A549 (cell line): ENCODE measurements around the gene IKZF3.

Experiments
- CTCF ChIP-seq: fragments of >200 bp; sonication (Bioruptor Twin); formaldehyde crosslinking; IDR thresholded peaks from 3 replicates; pipeline ENCODE4 v1.5.1; 2016
- E2F6 ChIP-seq: IDR thresholded peaks from 2 replicates; pipeline ENCODE4 v1.6.1; 2012; ENCODE audit warnings: low read depth, borderline replicate concordance
- ELK1 ChIP-seq: fragments of 150-350 bp; IDR thresholded peaks from 2 replicates; pipeline ENCODE4 v1.6.1; 2014; ENCODE audit warnings: low read depth, mild to moderate bottlenecking, low read length
- EP300 ChIP-seq, 2 experiments: fragments of >200 bp; sonication (Bioruptor Twin); formaldehyde crosslinking; IDR thresholded peaks; 2 replicates in 1 of 2; 3 replicates in 1 of 2; pipeline ENCODE4 v1.6.1; 2016 to 2017
- MAFK ChIP-seq: fragments of 450-650 bp; IDR thresholded peaks from 2 replicates; pipeline ENCODE4 v1.6.1; 2014; ENCODE audit not compliant: partially characterized antibody
- POLR2AphosphoS2 ChIP-seq: conservative IDR thresholded peaks from 2 replicates; pipeline ENCODE4 v1.6.1; 2012; ENCODE audit warnings: low read length, improper control_type of control experiment, inconsistent platforms
- REST ChIP-seq: fragments of 200-600 bp; sonication (generic); IDR thresholded peaks from 2 replicates; pipeline ENCODE4 v1.6.1; 2016; ENCODE audit warnings: antibody characterized with exemption, mild to moderate bottlenecking, moderate library complexity
- TP53 ChIP-seq: fragments of 250-450 bp; sonication (Bioruptor Pico); IDR thresholded peaks from 2 replicates; pipeline ENCODE4 v1.5.0; 2021; ENCODE audit warnings: mild to moderate bottlenecking, moderate library complexity
- USF2 ChIP-seq: fragments of 450-650 bp; IDR thresholded peaks from 2 replicates; pipeline ENCODE4 v1.6.1; 2014; ENCODE audit warnings: antibody characterized with exemption

GRCh38 chr17:39744836-39745215, 119.3 kb downstream of the IKZF3 start:
- TF ChIP-seq POLR2AphosphoS2, result no peak
- no peak for TF ChIP-seq CTCF
- TF ChIP-seq REST, result no peak
- no peak for TF ChIP-seq MAFK
- no peak for TF ChIP-seq E2F6
- no peak for TF ChIP-seq USF2
- TF ChIP-seq EP300 (IDR thresholded peaks at IDR 0.05), result no peak
- no peak for TF ChIP-seq TP53 (CRISPR knock-in tag)
- TF ChIP-seq ELK1, result no peak
